ENCODE measurements around the gene CMSS1.

Gene CMSS1

DNA sequence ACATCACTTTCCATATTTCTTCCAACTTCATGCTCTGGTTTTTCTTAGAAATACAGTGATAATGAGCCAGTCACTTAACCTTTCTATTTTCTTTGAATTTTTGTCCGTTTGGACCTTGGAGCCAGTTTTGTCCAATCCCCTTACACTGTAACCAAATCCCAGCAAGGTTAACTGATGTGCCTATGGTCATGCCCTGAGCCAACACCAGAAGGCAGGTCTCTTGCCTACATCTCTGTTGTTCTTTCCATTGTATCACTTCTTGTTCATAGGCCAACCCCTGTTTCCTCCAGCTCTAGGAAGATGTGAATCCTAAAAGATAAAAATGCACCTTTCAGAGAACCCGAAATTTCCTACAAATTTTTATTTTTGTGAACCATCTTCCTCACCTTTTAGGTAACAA lies 122.7 kb downstream of the CMSS1 start:
- H3K4me3 ChIP-seq (replicated peaks in 1 of 2; ENCODE audit: low read depth in 2 of 2, low read length in 2 of 2): no peak overlapping the region
- no peak for DNase-seq (ENCODE audit: low read depth in 2 of 2)
- TF ChIP-seq, protein P1, sequence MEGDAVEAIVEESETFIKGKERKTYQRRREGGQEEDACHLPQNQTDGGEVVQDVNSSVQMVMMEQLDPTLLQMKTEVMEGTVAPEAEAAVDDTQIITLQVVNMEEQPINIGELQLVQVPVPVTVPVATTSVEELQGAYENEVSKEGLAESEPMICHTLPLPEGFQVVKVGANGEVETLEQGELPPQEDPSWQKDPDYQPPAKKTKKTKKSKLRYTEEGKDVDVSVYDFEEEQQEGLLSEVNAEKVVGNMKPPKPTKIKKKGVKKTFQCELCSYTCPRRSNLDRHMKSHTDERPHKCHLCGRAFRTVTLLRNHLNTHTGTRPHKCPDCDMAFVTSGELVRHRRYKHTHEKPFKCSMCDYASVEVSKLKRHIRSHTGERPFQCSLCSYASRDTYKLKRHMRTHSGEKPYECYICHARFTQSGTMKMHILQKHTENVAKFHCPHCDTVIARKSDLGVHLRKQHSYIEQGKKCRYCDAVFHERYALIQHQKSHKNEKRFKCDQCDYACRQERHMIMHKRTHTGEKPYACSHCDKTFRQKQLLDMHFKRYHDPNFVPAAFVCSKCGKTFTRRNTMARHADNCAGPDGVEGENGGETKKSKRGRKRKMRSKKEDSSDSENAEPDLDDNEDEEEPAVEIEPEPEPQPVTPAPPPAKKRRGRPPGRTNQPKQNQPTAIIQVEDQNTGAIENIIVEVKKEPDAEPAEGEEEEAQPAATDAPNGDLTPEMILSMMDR (IDR thresholded peaks at IDR 0.05; ENCODE audit: low read depth, low read length): no peak

DNA sequence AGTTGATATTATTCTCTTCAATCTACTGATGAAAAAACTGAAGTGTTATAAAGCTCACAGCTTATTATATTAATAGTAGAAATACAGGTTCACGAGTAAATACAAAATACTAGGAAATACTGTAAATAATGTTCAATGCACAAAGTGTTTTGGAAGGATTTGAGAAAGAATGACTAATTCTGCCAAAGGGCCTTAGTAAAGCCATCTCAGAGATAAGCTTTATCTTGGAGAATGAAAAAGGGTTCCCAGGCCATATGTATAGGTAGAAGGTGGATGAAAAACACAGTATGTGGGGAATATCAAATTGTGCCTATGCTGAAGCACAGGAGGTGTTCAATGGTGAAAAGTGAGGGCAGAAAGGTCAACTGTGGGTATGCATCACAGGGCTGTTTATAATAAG lies 123.5 kb downstream of the CMSS1 start:
- TF ChIP-seq, protein P1 (IDR thresholded peaks at IDR 0.05; ENCODE audit: low read depth, low read length): no peak
- no peak overlapping the region for H3K4me3 ChIP-seq (replicated peaks in 1 of 2; ENCODE audit: low read depth in 2 of 2, low read length in 2 of 2)
- no peak for DNase-seq (ENCODE audit: low read depth in 2 of 2)

DNA sequence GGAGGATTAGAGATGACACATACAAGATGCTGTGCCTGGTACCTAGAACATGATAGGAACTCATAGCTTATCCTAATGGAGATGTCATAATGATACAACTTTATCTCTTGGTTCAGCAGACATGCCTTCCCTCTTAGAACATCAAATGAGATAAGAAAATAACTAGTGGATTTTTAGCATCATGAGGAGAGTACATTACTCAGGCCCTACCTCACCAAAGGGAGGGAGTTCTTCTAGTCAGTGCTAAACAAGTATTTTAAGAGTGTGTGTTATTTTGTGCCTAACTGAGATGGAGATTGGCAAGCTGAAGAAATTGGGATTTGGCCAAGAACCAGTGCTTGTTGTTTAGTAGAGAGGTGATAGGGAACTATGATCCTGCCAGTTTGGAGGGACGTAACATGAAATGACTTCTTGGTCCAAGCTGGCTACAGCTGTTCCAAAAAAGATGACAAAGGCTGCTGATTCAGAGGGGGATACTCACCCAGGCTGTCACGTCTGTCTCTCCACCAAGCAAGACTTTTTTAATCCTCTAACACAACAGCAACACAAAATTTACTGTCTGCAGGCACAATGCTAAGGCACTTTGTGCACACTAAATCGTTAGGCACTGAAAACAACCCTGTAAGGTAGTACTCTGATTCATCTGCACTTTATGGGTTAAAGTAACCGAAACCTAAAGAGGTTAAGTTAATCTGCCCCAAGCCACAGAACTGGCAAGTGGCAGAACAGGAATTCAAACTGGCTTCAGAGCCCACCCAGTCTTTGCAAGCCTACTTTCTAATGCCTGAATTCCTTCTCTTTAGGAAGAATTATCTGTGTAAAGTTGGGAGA lies 126.5 kb downstream of the CMSS1 start:
- TF ChIP-seq, protein P1 (IDR thresholded peaks at IDR 0.05; ENCODE audit: low read depth, low read length): no peak
- no peak overlapping the region for H3K4me3 ChIP-seq (replicated peaks in 1 of 2; ENCODE audit: low read depth in 2 of 2, low read length in 2 of 2)
- DNase-seq (ENCODE audit: low read depth in 2 of 2): peak in 1 of 2 donors; percentile 39

DNA sequence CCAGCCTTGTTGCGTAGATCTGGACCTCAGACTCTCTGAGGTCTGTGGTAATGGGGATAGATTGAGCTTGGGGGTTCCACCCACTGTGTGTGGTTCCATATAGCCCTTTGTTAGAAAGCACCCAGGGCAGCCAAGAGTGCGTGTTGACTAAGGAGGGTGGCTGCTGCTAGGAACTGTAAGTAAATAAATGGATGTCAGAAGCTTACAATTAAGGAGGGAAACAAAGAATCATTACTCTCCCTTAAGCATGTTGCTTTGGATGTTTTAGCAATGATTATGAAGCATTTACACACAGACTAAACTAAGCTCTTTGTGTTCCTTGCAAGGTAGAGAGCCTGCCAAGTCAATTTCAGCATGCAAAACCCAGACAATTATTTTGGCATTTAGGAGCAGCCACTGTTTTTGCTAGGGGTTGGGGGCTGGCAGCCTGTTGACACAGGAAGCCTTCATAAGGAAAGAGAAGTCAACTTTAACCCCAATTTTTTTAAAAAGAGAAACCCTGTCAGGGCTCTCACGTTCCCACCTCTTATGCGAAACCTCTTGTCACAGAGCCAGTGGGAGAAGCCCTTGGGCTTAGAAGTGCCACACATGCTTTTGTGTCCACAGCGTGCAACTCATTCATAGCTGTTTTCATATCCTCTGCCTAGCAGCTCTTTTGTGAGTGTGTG lies 127.8 kb downstream of the CMSS1 start:
- DNase-seq (ENCODE audit: low read depth in 2 of 2): peak in 1 of 2 donors; percentile 34
- TF ChIP-seq, protein P1 (IDR thresholded peaks at IDR 0.05; ENCODE audit: low read depth, low read length): no peak
- no peak overlapping the region for H3K4me3 ChIP-seq (replicated peaks in 1 of 2; ENCODE audit: low read depth in 2 of 2, low read length in 2 of 2)

DNA sequence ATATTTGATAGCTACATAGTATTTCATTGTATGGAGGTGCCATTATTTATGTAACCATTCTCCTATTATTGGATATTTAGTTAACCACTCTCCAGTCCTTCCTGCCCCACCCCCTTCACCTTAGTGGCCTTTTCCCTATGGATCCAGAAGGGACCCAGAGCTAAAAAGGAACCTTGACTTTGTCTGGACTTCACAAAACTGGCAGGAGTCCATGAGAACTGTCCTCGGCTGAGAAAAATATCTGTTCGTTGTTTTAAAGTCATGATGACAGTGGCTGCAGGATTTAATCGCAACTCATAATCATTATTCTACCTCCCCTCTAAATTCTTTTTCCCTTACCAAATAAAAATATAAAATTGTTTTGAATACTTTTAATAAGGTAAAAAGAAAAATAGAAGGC lies 129.7 kb downstream of the CMSS1 start:
- H3K4me3 ChIP-seq (replicated peaks in 1 of 2; ENCODE audit: low read depth in 2 of 2, low read length in 2 of 2): no peak overlapping the region
- DNase-seq (ENCODE audit: low read depth in 2 of 2): no peak
- TF ChIP-seq, protein P1 (IDR thresholded peaks at IDR 0.05; ENCODE audit: low read depth, low read length): no peak

DNA sequence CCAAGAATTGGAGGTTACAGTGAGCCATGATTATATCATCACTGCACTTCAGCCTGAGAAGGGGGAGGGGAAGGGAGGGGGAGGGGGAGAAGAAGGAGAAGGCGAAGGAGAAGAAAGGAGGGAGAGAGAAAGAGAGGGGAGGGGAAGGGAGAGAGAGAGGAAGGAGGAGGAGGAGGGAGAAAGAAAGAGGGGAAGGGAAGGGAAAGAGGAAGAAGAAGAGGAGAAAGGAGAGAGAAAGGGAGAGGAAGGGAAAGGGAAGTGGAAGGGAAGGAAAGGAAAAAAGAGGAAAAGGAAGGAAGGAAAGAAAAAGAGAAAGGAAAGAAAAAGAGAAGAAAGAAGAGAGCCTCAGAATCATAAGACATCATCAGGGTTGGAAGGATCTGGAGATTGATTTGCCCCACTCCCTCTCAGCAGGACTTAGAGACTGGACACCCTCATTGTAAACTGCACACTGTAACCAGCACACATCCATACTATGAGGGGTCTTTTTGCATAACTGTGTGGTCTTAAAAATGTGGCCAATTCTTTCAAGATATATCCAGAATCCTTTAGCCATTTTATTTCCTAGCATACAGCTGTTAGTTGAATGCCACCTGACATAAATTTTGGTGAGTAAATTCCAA lies 130.9 kb downstream of the CMSS1 start:
- no peak overlapping the region for H3K4me3 ChIP-seq (replicated peaks in 1 of 2; ENCODE audit: low read depth in 2 of 2, low read length in 2 of 2)
- TF ChIP-seq, protein P1 (IDR thresholded peaks at IDR 0.05; ENCODE audit: low read depth, low read length): no peak
- DNase-seq (ENCODE audit: low read depth in 2 of 2): no peak
